GM13977 (cell line): Measurements from ENCODE around the gene ATP4A.

Experiments used
- DNase-seq: peaks from one replicate; pipeline ENCODE4 v3.0.0; 2012; ENCODE audit warnings: low spot score
- in situ Hi-C: fragments of 300-500 bp; cut with MboI; formaldehyde crosslinking; loops from one replicate; pipeline ENCODE4 v1.12.0; 2022; ENCODE audit warnings: low sequenced_read_pairs, low pct_unique_long_range_greater_than_20kb, mixed read lengths, inconsistent platforms; ENCODE audit not compliant: unreplicated experiment
- TF ChIP-seq, protein P1 (sequence below): IDR thresholded peaks from 2 replicates; pipeline ENCODE4 v1.5.1; 2012; ENCODE audit warnings: mild to moderate bottlenecking, control low read depth; ENCODE audit not compliant: insufficient read depth; ENCODE audit errors: extremely low read depth, missing control alignments

Gene ATP4A

GRCh38 chr19:35585848-35586247, 22.4 kb upstream of the ATP4A start, which contains the start of gene PMIS2:
PMIS2 (plus strand) TSS chr19:35586173; CDS start chr19:35586260, 87 bp downstream.
- DNase-seq: no peak
- TF ChIP-seq, protein P1, sequence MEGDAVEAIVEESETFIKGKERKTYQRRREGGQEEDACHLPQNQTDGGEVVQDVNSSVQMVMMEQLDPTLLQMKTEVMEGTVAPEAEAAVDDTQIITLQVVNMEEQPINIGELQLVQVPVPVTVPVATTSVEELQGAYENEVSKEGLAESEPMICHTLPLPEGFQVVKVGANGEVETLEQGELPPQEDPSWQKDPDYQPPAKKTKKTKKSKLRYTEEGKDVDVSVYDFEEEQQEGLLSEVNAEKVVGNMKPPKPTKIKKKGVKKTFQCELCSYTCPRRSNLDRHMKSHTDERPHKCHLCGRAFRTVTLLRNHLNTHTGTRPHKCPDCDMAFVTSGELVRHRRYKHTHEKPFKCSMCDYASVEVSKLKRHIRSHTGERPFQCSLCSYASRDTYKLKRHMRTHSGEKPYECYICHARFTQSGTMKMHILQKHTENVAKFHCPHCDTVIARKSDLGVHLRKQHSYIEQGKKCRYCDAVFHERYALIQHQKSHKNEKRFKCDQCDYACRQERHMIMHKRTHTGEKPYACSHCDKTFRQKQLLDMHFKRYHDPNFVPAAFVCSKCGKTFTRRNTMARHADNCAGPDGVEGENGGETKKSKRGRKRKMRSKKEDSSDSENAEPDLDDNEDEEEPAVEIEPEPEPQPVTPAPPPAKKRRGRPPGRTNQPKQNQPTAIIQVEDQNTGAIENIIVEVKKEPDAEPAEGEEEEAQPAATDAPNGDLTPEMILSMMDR: no peak
- in situ Hi-C loops: no loop called here

- in situ Hi-C loops: no loop called here
- no peak for DNase-seq
- TF ChIP-seq, protein P1: no peak
Observed at GRCh38 chr19:35582760-35583159, 19.3 kb upstream of the ATP4A start.

- TF ChIP-seq, protein P1: no peak
- DNase-seq: no peak
- in situ Hi-C loops: no loop called here
Observed at GRCh38 chr19:35578707-35579106, 15.2 kb upstream of the ATP4A start.

GRCh38 chr19:35577918-35578317, 14.5 kb upstream of the ATP4A start:
- TF ChIP-seq, protein P1: no peak
- in situ Hi-C loops: no loop called here
- DNase-seq: no peak

DNA sequence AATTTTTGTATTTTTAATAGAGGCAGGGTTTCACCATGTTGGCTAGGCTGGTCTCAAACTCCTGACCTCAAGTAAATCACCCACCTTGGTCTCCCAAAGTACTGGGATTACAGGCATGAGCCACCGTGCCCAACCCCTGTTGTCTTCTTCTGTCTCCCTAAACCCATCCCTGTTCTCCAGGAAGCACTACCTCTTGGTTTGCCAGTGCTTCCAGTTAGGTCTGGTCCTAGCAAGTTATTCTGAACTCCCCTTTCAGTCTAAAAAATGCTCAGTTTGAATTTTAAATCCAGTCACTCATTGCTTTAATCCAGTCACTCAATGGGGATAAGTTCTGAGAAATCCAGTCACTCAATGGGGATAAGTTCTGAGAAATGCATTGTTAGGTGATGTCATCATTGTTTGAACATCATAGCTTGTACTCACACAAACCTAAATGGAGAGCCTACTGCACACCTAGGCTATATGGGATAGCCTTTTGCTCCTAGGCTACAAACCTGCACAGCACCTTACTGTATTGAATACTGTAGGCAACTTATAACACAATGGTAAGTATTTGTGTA, 8.0 kb upstream of the ATP4A start:
- in situ Hi-C loops: no loop called here
- DNase-seq: no peak

DNA sequence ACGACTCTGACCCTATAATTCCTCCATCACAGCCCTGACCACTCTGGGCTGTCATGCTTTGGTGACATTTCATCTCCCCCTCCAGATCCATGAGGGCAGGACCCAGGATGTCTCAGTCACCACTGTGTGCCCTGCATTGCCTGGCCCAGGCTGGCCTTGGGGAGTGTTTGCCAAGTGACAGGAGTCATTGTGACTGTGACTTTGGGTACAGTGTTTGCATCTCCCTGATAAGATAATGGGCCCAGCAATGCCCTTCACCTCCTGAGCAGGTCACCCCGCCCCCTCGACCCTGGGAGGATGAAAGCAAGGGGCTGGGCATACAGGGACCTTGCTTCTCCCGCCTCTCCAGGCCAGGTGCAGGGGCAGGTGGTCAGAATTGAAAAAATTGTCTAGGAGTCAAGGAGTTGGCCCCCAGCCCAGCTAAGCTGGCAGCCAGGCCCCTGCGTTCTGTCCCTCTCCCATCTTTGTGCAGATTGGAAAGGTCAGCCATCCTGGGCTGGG, 5.9 kb upstream of the ATP4A start:
- TF ChIP-seq, protein P1: no peak
- in situ Hi-C loops: no loop called here
- no peak for DNase-seq

More for the DNA sequence above, 8.0 kb upstream of the ATP4A start:
- TF ChIP-seq, protein P1: no peak
